ENCODE measurements around the gene CFAP70. TPM values are rescaled to one million over a fixed set of nuclear protein-coding genes. Genes with fewer than 3 reads are reported as not detected.

CFAP70 gene
- total RNA-seq, 1 experiment from 2014 or later: 0.31 TPM

- H3K9me3 Mint-ChIP-seq: peaks cover 24% of the 10 kb centered on the region
- DNase-seq (ENCODE audit: low spot score): no peak
- H3K27me3 Mint-ChIP-seq (ENCODE audit: low read depth): peaks cover 10% of the 10 kb centered on the region
- H3K27ac Mint-ChIP-seq: no peak overlapping the region
- no peaks in the 10 kb centered on the region for H3K4me1 Mint-ChIP-seq
- TF ChIP-seq, protein P1, sequence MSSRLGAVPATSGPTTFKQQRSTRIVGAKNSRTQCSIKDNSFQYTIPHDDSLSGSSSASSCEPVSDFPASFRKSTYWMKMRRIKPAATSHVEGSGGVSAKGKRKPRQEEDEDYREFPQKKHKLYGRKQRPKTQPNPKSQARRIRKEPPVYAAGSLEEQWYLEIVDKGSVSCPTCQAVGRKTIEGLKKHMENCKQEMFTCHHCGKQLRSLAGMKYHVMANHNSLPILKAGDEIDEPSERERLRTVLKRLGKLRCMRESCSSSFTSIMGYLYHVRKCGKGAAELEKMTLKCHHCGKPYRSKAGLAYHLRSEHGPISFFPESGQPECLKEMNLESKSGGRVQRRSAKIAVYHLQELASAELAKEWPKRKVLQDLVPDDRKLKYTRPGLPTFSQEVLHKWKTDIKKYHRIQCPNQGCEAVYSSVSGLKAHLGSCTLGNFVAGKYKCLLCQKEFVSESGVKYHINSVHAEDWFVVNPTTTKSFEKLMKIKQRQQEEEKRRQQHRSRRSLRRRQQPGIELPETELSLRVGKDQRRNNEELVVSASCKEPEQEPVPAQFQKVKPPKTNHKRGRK (CRISPR knock-in tag; IDR thresholded peaks at IDR 0.05; ENCODE audit: borderline replicate concordance): no peak
- TF ChIP-seq ZNF232 (CRISPR knock-in tag; IDR thresholded peaks at IDR 0.05) (no peak), E2F4 (CRISPR knock-in tag; IDR thresholded peaks at IDR 0.05; ENCODE audit: borderline replicate concordance, low read depth) (no peak)
- 0 out of 2 replicates have a peak, but pooled peaks cover 2% of the 10 kb centered on the region for H3K36me3 Mint-ChIP-seq
- ChIA-PET CTCF (no interaction called here), POLR2A (no interaction called here)
- H3K4me3 Mint-ChIP-seq: no peak overlapping the region
- ATAC-seq: no peak
Observed at GRCh38 chr10:73310475-73310874, 48.2 kb downstream of the CFAP70 start.

- H3K27me3 Mint-ChIP-seq (ENCODE audit: low read depth): peaks cover 13% of the 10 kb centered on the region
- CTCF ChIA-PET: no interaction called here
- H3K9me3 Mint-ChIP-seq: peaks cover 19% of the 10 kb centered on the region
- 0 out of 2 replicates have a peak, but pooled peaks cover 2% of the 10 kb centered on the region for H3K36me3 Mint-ChIP-seq
- H3K27ac Mint-ChIP-seq: no peak overlapping the region
- TF ChIP-seq ZNF263 (CRISPR knock-in tag; IDR thresholded peaks at IDR 0.05; ENCODE audit: low read depth) (no peak), SMAD4 (CRISPR knock-in tag; IDR thresholded peaks at IDR 0.05) (no peak), SMAD3 (CRISPR knock-in tag; IDR thresholded peaks at IDR 0.05; ENCODE audit: borderline replicate concordance) (no peak), ELF4 (CRISPR knock-in tag; IDR thresholded peaks at IDR 0.05; ENCODE audit: low read depth) (no peak), AR (CRISPR knock-in tag; IDR thresholded peaks at IDR 0.05) (no peak), NFYB (CRISPR knock-in tag; conservative IDR thresholded peaks at IDR 0.05; ENCODE audit: low read depth) (no peak), ZNF423 (CRISPR knock-in tag; IDR thresholded peaks at IDR 0.05) (no peak), ZMAT4 (CRISPR knock-in tag; IDR thresholded peaks at IDR 0.05) (no peak), ZNF138 (CRISPR knock-in tag; conservative IDR thresholded peaks at IDR 0.05) (no peak), ARID4B (CRISPR knock-in tag; IDR thresholded peaks at IDR 0.05; ENCODE audit: borderline replicate concordance) (no peak)
- TF ChIP-seq, protein P2, sequence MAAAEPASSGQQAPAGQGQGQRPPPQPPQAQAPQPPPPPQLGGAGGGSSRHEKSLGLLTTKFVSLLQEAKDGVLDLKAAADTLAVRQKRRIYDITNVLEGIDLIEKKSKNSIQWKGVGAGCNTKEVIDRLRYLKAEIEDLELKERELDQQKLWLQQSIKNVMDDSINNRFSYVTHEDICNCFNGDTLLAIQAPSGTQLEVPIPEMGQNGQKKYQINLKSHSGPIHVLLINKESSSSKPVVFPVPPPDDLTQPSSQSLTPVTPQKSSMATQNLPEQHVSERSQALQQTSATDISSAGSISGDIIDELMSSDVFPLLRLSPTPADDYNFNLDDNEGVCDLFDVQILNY (CRISPR knock-in tag; IDR thresholded peaks at IDR 0.05): no peak
- TF ChIP-seq, protein P3, sequence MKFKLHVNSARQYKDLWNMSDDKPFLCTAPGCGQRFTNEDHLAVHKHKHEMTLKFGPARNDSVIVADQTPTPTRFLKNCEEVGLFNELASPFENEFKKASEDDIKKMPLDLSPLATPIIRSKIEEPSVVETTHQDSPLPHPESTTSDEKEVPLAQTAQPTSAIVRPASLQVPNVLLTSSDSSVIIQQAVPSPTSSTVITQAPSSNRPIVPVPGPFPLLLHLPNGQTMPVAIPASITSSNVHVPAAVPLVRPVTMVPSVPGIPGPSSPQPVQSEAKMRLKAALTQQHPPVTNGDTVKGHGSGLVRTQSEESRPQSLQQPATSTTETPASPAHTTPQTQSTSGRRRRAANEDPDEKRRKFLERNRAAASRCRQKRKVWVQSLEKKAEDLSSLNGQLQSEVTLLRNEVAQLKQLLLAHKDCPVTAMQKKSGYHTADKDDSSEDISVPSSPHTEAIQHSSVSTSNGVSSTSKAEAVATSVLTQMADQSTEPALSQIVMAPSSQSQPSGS (CRISPR knock-in tag; IDR thresholded peaks at IDR 0.05; ENCODE audit: borderline replicate concordance, low read depth): no peak
- TF ChIP-seq, protein P4, sequence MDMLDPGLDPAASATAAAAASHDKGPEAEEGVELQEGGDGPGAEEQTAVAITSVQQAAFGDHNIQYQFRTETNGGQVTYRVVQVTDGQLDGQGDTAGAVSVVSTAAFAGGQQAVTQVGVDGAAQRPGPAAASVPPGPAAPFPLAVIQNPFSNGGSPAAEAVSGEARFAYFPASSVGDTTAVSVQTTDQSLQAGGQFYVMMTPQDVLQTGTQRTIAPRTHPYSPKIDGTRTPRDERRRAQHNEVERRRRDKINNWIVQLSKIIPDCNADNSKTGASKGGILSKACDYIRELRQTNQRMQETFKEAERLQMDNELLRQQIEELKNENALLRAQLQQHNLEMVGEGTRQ (CRISPR knock-in tag; IDR thresholded peaks at IDR 0.05): no peak
- TF ChIP-seq, protein P5, sequence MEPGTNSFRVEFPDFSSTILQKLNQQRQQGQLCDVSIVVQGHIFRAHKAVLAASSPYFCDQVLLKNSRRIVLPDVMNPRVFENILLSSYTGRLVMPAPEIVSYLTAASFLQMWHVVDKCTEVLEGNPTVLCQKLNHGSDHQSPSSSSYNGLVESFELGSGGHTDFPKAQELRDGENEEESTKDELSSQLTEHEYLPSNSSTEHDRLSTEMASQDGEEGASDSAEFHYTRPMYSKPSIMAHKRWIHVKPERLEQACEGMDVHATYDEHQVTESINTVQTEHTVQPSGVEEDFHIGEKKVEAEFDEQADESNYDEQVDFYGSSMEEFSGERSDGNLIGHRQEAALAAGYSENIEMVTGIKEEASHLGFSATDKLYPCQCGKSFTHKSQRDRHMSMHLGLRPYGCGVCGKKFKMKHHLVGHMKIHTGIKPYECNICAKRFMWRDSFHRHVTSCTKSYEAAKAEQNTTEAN (CRISPR knock-in tag; IDR thresholded peaks at IDR 0.05): no peak
- no peak for ATAC-seq
- POLR2A ChIA-PET: no interaction called here
- no peaks in the 10 kb centered on the region for H3K4me1 Mint-ChIP-seq
- H3K4me3 Mint-ChIP-seq: no peak overlapping the region
- DNase-seq (ENCODE audit: low spot score): no peak
Observed at GRCh38 chr10:73307203-73307800, 51.4 kb downstream of the CFAP70 start.

Measured in WTC11 (cell line).